ENCODE data around the gene HOXB5. TPM values are rescaled to one million over a fixed set of nuclear protein-coding genes. Genes with fewer than 3 reads are reported as not detected.

HOXB5 gene
- total and polyA plus RNA-seq, 2 of the 4 experiments (the other 2 are of a cell fraction): 0.54 to 18.0 TPM

GRCh38 chr17:48595278-48595999 is 1.9 kb upstream of the HOXB5 start:
- peak overlapping the region; percentile 99 for H3K9ac ChIP-seq (ENCODE audit: low read depth, low read length)
- ChIA-PET CTCF (interaction anchor here (0.5 kb wide), 1 partner anchor 15 kb away, joined by 4 read pairs; no protein-coding TSS in a partner anchor), POLR2A (ENCODE audit: unreplicated experiment) (interaction anchor here (0.7 to 0.9 kb wide), 2 partner anchors 54 to 267 kb away, joined by 3 to 12 read pairs; no protein-coding TSS in a partner anchor)
- H3K4me3 ChIP-seq (ENCODE audit: insufficient read depth, low read depth, low read length): peak overlapping the region; percentile 78
- H4K91ac ChIP-seq (ENCODE audit: insufficient read depth, low read depth, low read length): peak overlapping the region; percentile 93
- peaks cover 7% of the 10 kb centered on the region; the same call in 1 of the 2 replicates for H4K20me1 ChIP-seq (ENCODE audit: insufficient read depth, low read length)
- H3K14ac ChIP-seq (replicated peaks; ENCODE audit: low read depth, low read length): peak overlapping the region; percentile 97
- in situ Hi-C loops (cut with MboI; ENCODE audit: low sequenced_read_pairs): loop anchor here (5.0 to 10.0 kb wide), 2 partner anchors 258 to 571 kb away; no protein-coding TSS in a partner anchor
- peak overlapping the region; percentile 73 for H3K18ac ChIP-seq (ENCODE audit: low read depth, low read length)
- H3K56ac ChIP-seq (ENCODE audit: extremely low read depth, insufficient read depth, low read length): peak overlapping the region; percentile 96; the same call in 1 of the 2 replicates
- H3K23ac ChIP-seq (ENCODE audit: low read depth, low read length): peak overlapping the region; percentile 98
- no peaks in the 10 kb centered on the region for H3K9me3 ChIP-seq (ENCODE audit: control insufficient read depth, insufficient read depth, low read length)
- H4K8ac ChIP-seq (ENCODE audit: low read depth in 2 of 2, low read length in 2 of 2): peak overlapping the region; percentile 88 to 90
- H2AK9ac ChIP-seq (replicated peaks; ENCODE audit: low read depth, low read length, poor library complexity): peak overlapping the region; percentile 96
- peaks cover 12% of the 10 kb centered on the region for H3K4me1 ChIP-seq (ENCODE audit: control insufficient read depth, insufficient read depth, low read length)
- H2AK5ac ChIP-seq (ENCODE audit: low read depth, low read length): peak overlapping the region; percentile 64
- peak; percentile 53 for DNase-seq
- 0 out of 2 replicates have a peak, but pooled peaks cover 3% of the 10 kb centered on the region for H3K9me1 ChIP-seq (ENCODE audit: insufficient read depth, low read length)
- intact Hi-C loops (cut with micrococcal nuclease): no loop called here
- dilution Hi-C loops (cut with HindIII; ENCODE audit: low sequenced_read_pairs, unreplicated experiment): no loop called here
- peak overlapping the region; percentile 95 for H2BK5ac ChIP-seq (ENCODE audit: low read depth, low read length, poor library complexity, severe bottlenecking)
- peak overlapping the region; percentile 47 for H2BK20ac ChIP-seq (ENCODE audit: low read depth, low read length)
- WGBS, 2 experiments (ENCODE audit: extremely low coverage in 2 of 2, insufficient read length in 1 of 2): 5% methylated on average over 7 of the region's 25 CpGs; no CpG with 5 or more reads in 1 of the 2 experiments
- BruUV-seq (replicated peaks): no TSS peak
- H4K5ac ChIP-seq (ENCODE audit: low read depth, low read length): peak overlapping the region; percentile 78
- no peaks in the 10 kb centered on the region for H3K27me3 ChIP-seq (ENCODE audit: control insufficient read depth, insufficient read depth, low read length)
- H3K79me1 ChIP-seq (ENCODE audit: low read depth in 1 of 2, low read length in 2 of 2): peaks cover 17 to 22% of the 10 kb centered on the region in 2 experiments; a peak in 3 of 4 replicates
- H3K36me3 ChIP-seq (ENCODE audit: control insufficient read depth, insufficient read depth, low read length): peaks cover 14% of the 10 kb centered on the region; the same call in 1 of the 2 replicates
- peak overlapping the region; percentile 95 for H3K4me2 ChIP-seq (ENCODE audit: low read depth, low read length)
- peak overlapping the region; percentile 99 for H3K27ac ChIP-seq (ENCODE audit: insufficient read depth, low read length)
- H2BK15ac ChIP-seq (ENCODE audit: low read depth, low read length): peak overlapping the region; percentile 82; the same call in 1 of the 3 replicates
- peak overlapping the region; percentile 79 for H2BK120ac ChIP-seq (ENCODE audit: low read depth, low read length)
- H2AFZ ChIP-seq (replicated peaks; ENCODE audit: low read length, poor library complexity): peak overlapping the region; percentile 71
- peak overlapping the region; percentile 98 for H3K4ac ChIP-seq (ENCODE audit: low read depth, low read length)
- ATAC-seq (ENCODE audit: low read depth): no peak
- TF ChIP-seq CHD1 (IDR thresholded peaks at IDR 0.05; ENCODE audit: low read depth, low read length) (no peak), BHLHE40 (IDR thresholded peaks at IDR 0.05; ENCODE audit: low read depth, low read length) (no peak), ELK1 (IDR thresholded peaks at IDR 0.05; ENCODE audit: borderline replicate concordance, low read depth, low read length) (no peak), CEBPB (IDR thresholded peaks at IDR 0.05; ENCODE audit: low read depth, low read length) (no peak), FOS (IDR thresholded peaks at IDR 0.05; ENCODE audit: low read depth, low read length) (no peak), USF2 (IDR thresholded peaks at IDR 0.05; ENCODE audit: low read depth, low read length) (no peak), NFE2L2 (IDR thresholded peaks at IDR 0.05; ENCODE audit: low read depth, low read length) (no peak), POLR2A (IDR thresholded peaks at IDR 0.05; ENCODE audit: low read depth, low read length) (no peak), SMC3 (IDR thresholded peaks at IDR 0.05; ENCODE audit: low read depth, low read length) (no peak), RAD21 (IDR thresholded peaks at IDR 0.05; ENCODE audit: low read length) (no peak), CTCF (conservative IDR thresholded peaks at IDR 0.05; ENCODE audit: low read depth, low read length) (no peak), MAZ (IDR thresholded peaks at IDR 0.05; ENCODE audit: borderline replicate concordance, low read depth, low read length) (no peak), MAFK (IDR thresholded peaks at IDR 0.05; ENCODE audit: low read depth, low read length) (no peak), MXI1 (IDR thresholded peaks at IDR 0.05; ENCODE audit: borderline replicate concordance, low read depth, low read length) (no peak)
